Trophoblast cell (in vitro differentiated cells and primary cell): ENCODE data around the gene METTL26.
A peak's percentile ranks its signal among the peaks of the same experiment; 100 is the strongest.

Experiments
- DNase-seq, 2 donors: peaks; one replicate each; pipeline ENCODE4 v3.0.0-alpha.2; 2016
- H2AFZ ChIP-seq: 2 replicates; pipeline ENCODE4 v1.6.1; 2013; ENCODE audit warnings: low read length, moderate library complexity, mild to moderate bottlenecking; ENCODE audit not compliant: insufficient read depth, poor library complexity
- H2AK5ac ChIP-seq: 2 replicates; pipeline ENCODE4 v1.6.1; 2013; ENCODE audit warnings: mild to moderate bottlenecking, low read length
- H2BK120ac ChIP-seq: 2 replicates; pipeline ENCODE4 v1.6.1; 2013; ENCODE audit warnings: low read length, mild to moderate bottlenecking, moderate library complexity; ENCODE audit not compliant: insufficient read depth, poor library complexity
- H2BK12ac ChIP-seq: 2 replicates; pipeline ENCODE4 v1.6.1; 2013; ENCODE audit warnings: mild to moderate bottlenecking, low read length, moderate library complexity
- H2BK5ac ChIP-seq: 2 replicates; pipeline ENCODE4 v1.6.1; 2013; ENCODE audit warnings: low read length, low read depth, moderate library complexity, mild to moderate bottlenecking; ENCODE audit not compliant: poor library complexity
- H3K14ac ChIP-seq: 2 replicates; pipeline ENCODE4 v1.6.1; 2013; ENCODE audit warnings: mild to moderate bottlenecking, low read length
- H3K18ac ChIP-seq: 2 replicates; pipeline ENCODE4 v1.6.1; 2013; ENCODE audit warnings: mild to moderate bottlenecking, low read length
- H3K23ac ChIP-seq: 2 replicates; pipeline ENCODE4 v1.6.1; 2013; ENCODE audit warnings: low read length
- H3K27ac ChIP-seq: 2 replicates; pipeline ENCODE4 v1.5.1; 2013; ENCODE audit warnings: low read depth, mild to moderate bottlenecking, inconsistent platforms, low read length, moderate library complexity
- H3K27me3 ChIP-seq: 2 replicates; pipeline ENCODE4 v1.6.1; 2013; ENCODE audit warnings: inconsistent platforms, mild to moderate bottlenecking, low read length, moderate library complexity; ENCODE audit not compliant: insufficient read depth
- H3K36me3 ChIP-seq, 2 experiments: 1 replicate in 1 of 2; 2 replicates in 1 of 2; pipeline ENCODE4 v1.6.1; 2013; ENCODE audit warnings: low read length in 2 of 2, mild to moderate bottlenecking in 2 of 2, moderate library complexity in 1 of 2; ENCODE audit not compliant: insufficient read depth in 2 of 2, control insufficient read depth in 1 of 2
- H3K4ac ChIP-seq: 2 replicates; pipeline ENCODE4 v1.6.1; 2013; ENCODE audit warnings: low read depth, mild to moderate bottlenecking, low read length, moderate library complexity
- H3K4me1 ChIP-seq, 2 experiments: 1 replicate in 1 of 2; 2 replicates in 1 of 2; pipeline ENCODE4 v1.6.1; 2013; ENCODE audit warnings: low read length in 2 of 2, mild to moderate bottlenecking in 2 of 2, moderate library complexity in 1 of 2; ENCODE audit not compliant: insufficient read depth in 2 of 2, control insufficient read depth in 1 of 2
- H3K4me2 ChIP-seq: 2 replicates; pipeline ENCODE4 v1.6.1; 2013; ENCODE audit warnings: inconsistent platforms, mild to moderate bottlenecking, low read length, moderate library complexity
- H3K4me3 ChIP-seq: 2 replicates; pipeline ENCODE4 v1.5.1; 2013; ENCODE audit warnings: mild to moderate bottlenecking, low read depth, low read length, inconsistent platforms
- H3K79me1 ChIP-seq: one replicate; pipeline ENCODE4 v1.6.1; 2013; ENCODE audit warnings: low read length
- H3K79me2 ChIP-seq: 2 replicates; pipeline ENCODE4 v1.6.1; 2013; ENCODE audit warnings: low read length, mild to moderate bottlenecking; ENCODE audit not compliant: control insufficient read depth, insufficient read depth, poor library complexity
- H3K9ac ChIP-seq: 2 replicates; pipeline ENCODE4 v1.6.1; 2013; ENCODE audit warnings: mild to moderate bottlenecking, low read length
- H3K9me3 ChIP-seq: 2 replicates; pipeline ENCODE4 v1.6.1; 2013; ENCODE audit warnings: low read depth, mild to moderate bottlenecking, control low read depth, inconsistent platforms, low read length; ENCODE audit not compliant: insufficient read depth
- H4K12ac ChIP-seq: 2 replicates; pipeline ENCODE4 v1.6.1; 2013; ENCODE audit warnings: low read depth, mild to moderate bottlenecking, low read length, moderate library complexity
- H4K8ac ChIP-seq: 2 replicates; pipeline ENCODE4 v1.6.1; 2013; ENCODE audit warnings: low read depth, mild to moderate bottlenecking, low read length, moderate library complexity
- H4K91ac ChIP-seq: one replicate; pipeline ENCODE4 v1.6.1; 2013; ENCODE audit warnings: low read depth, mild to moderate bottlenecking, low read length, moderate library complexity
- WGBS: extraction: QIAGEN DNeasy Blood & Tissue Kit; methylation state at CpG from one replicate; pipeline ENCODE4 v1.1.7; 2013; ENCODE audit warnings: missing lambda C conversion rate; ENCODE audit not compliant: insufficient read length, insufficient coverage; ENCODE audit errors: extremely low coverage; 5-methylcytosine and 5-hydroxymethylcytosine counted together

METTL26 gene

DNA sequence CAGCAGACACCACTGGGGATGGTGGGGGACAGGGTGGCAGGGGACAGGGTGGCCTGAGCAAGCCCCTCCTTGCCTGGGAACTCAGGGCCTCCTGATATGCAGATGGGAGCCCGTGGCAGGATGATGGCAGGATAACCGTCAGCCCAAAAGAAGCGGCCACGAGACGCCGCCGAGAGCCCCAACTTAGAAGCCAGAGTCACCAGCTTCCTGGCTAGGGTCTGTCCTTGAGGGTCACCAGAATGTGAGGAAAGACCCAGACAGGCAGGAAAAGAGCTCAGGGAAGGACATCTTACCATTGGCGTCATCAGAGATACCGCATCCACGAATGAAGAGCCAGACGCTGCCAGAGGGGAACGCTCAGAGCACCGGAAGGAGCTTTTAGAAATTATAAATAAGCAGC lies 26.8 kb downstream of the METTL26 start:
- Histone ChIP-seq H2BK120ac (no peak overlapping the region), H3K9me3 (peaks cover 11% of the 10 kb centered on the region), H2BK5ac (no peak overlapping the region), H3K4ac (no peak overlapping the region), H3K4me2 (no peak overlapping the region), H4K12ac (no peak overlapping the region), H2AFZ (no peak overlapping the region), H4K8ac (no peak overlapping the region), H2AK5ac (no peak overlapping the region), H3K79me2 (no peaks in the 10 kb centered on the region), H3K36me3 (peaks cover 3 to 4% of the 10 kb centered on the region in 2 experiments), H3K9ac (no peak overlapping the region), H3K79me1 (no peaks in the 10 kb centered on the region), H3K18ac (no peak overlapping the region), H4K91ac (no peak overlapping the region), H3K27ac (no peak overlapping the region), H3K27me3 (no peaks in the 10 kb centered on the region), H2BK12ac (no peak overlapping the region), H3K4me1 (no peaks in the 10 kb centered on the region), H3K14ac (no peak overlapping the region), H3K23ac (no peak overlapping the region), H3K4me3 (no peak overlapping the region)
- no CpG with 5 or more reads among the region's 13 CpGs for WGBS
- DNase-seq, result no peak

DNA sequence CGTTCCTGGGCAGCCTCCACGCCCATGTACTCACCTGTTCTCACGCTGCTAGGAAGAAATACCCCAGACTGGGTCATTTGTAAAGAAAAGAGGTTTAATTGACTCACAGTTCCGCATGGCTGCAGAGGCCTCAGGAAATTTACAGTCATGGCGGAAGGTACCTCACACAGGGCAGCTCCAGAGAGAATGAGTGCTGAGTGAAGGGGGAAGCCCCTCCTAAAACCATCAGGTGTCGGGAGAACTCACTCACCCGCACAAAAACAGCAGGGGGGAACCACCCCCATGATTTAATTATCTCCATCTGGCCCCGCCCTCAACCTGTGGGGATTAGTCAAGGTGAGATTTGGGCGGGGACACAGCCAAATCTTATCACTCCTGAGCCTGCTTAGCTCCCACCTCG lies 28.1 kb downstream of the METTL26 start:
- Histone ChIP-seq H2BK12ac (no peak overlapping the region), H2BK5ac (no peak overlapping the region), H4K12ac (no peak overlapping the region), H3K4ac (no peak overlapping the region), H3K79me1 (no peaks in the 10 kb centered on the region), H2BK120ac (no peak overlapping the region), H3K9ac (no peak overlapping the region), H3K36me3 (no peaks in the 10 kb centered on the region), H3K4me2 (no peak overlapping the region), H2AFZ (no peak overlapping the region), H2AK5ac (no peak overlapping the region), H3K27ac (no peak overlapping the region), H3K23ac (no peak overlapping the region), H3K27me3 (no peaks in the 10 kb centered on the region), H3K4me3 (no peak overlapping the region), H4K91ac (no peak overlapping the region), H3K18ac (peak overlapping the region; percentile 48), H4K8ac (no peak overlapping the region), H3K79me2 (no peaks in the 10 kb centered on the region), H3K4me1 (no peaks in the 10 kb centered on the region), H3K14ac (no peak overlapping the region), H3K9me3 (peaks cover 6% of the 10 kb centered on the region)
- DNase-seq, result no peak
- no CpG with 5 or more reads among the region's 10 CpGs for WGBS

DNA sequence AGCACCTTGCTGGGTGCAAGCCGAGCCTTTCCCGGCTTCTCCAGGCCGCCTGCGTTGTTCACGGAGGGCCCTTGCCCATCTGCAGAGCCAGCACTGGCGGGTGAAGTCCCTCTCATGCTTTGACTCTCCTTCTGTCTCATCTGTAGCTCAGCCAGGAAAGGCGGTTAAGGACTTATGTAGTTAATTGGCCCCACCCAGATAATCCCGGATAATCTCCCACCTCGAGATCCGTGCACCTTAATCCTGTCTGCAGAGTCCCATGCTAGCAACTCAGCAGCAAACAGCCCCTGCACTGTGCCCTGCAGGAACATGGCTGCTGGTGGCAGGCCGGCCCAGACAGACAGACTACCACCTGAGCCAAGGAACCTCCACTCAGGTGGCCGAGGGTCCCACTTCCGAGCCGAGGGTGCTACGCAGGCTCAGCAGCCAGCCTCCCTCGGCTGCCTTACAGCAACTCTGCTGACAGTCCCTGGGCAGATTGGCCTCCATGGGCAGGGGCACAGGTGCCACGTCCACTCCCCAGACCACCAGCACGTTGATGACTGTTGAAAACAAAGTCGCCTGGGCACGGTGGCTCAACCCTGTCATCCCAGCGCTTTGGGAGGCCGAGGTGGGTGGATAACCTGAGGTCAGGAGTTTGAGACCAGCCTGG lies 29.3 kb downstream of the METTL26 start:
- WGBS, result no CpG with 5 or more reads among the region's 22 CpGs

DNA sequence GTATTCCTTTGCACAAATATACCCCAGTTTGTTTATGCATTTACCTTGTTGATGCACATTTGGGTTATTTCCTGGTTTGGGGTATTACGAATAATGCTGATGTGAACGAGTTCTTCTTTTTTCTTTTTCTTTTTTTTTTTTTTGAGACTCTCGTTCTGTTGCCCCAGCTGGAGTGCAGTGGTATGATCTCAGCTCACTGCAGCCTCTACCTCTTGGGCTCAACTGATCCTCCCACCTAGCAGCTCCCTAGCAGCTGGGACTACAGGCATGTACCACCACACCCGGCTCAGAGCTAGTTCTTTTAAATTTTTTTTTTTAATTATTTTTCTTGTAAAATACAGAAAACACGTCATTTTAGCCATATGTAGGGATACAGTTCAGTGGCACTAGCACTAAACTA lies 32.2 kb downstream of the METTL26 start:
- H3K9ac ChIP-seq, result no peak overlapping the region
- no peak overlapping the region for H2BK12ac ChIP-seq
- no peak overlapping the region for H4K12ac ChIP-seq
- H3K4me1 ChIP-seq, result no peaks in the 10 kb centered on the region
- no peak overlapping the region for H3K23ac ChIP-seq
- no peaks in the 10 kb centered on the region for H3K27me3 ChIP-seq
- peaks cover 6 to 9% of the 10 kb centered on the region in 2 experiments for H3K36me3 ChIP-seq
- H3K79me2 ChIP-seq, result no peaks in the 10 kb centered on the region
- H3K79me1 ChIP-seq, result no peaks in the 10 kb centered on the region
- no peak overlapping the region for H3K27ac ChIP-seq
- no peak overlapping the region for H2AFZ ChIP-seq
- no peak overlapping the region for H2BK120ac ChIP-seq
- no peak overlapping the region for H3K18ac ChIP-seq
- no peak overlapping the region for H2AK5ac ChIP-seq
- no peak overlapping the region for H4K91ac ChIP-seq
- H2BK5ac ChIP-seq, result no peak overlapping the region
- H3K4ac ChIP-seq, result no peak overlapping the region
- H4K8ac ChIP-seq, result no peak overlapping the region
- DNase-seq, result no peak
- no CpG with 5 or more reads among the region's 5 CpGs for WGBS
- no peak overlapping the region for H3K14ac ChIP-seq
- H3K9me3 ChIP-seq, result peaks cover 14% of the 10 kb centered on the region
- H3K4me2 ChIP-seq, result no peak overlapping the region
- no peak overlapping the region for H3K4me3 ChIP-seq

More for the DNA sequence above, 29.3 kb downstream of the METTL26 start:
- H3K79me2 ChIP-seq, result no peaks in the 10 kb centered on the region
- H3K9me3 ChIP-seq, result peaks cover 6% of the 10 kb centered on the region
- H3K27ac ChIP-seq, result no peak overlapping the region
- H3K4me1 ChIP-seq, result no peaks in the 10 kb centered on the region
- no peak overlapping the region for H3K4ac ChIP-seq
- no peak overlapping the region for H3K14ac ChIP-seq
- no peak overlapping the region for H2BK5ac ChIP-seq
- no peak overlapping the region for H3K4me2 ChIP-seq
- no peak overlapping the region for H2BK120ac ChIP-seq
- DNase-seq, result no peak
- no peak overlapping the region for H3K23ac ChIP-seq
- no peak overlapping the region for H3K4me3 ChIP-seq
- no peak overlapping the region for H3K9ac ChIP-seq
- no peaks in the 10 kb centered on the region for H3K79me1 ChIP-seq
- no peaks in the 10 kb centered on the region for H3K27me3 ChIP-seq
- H2AK5ac ChIP-seq, result no peak overlapping the region
- no peak overlapping the region for H4K8ac ChIP-seq
- H4K12ac ChIP-seq, result no peak overlapping the region
- H2AFZ ChIP-seq, result no peak overlapping the region
- no peak overlapping the region for H2BK12ac ChIP-seq
- H3K36me3 ChIP-seq, result no peaks in the 10 kb centered on the region
- H4K91ac ChIP-seq, result no peak overlapping the region
- H3K18ac ChIP-seq, result no peak overlapping the region
